IMR-90 (cell line): Measurements from ENCODE around the gene HYOU1. TPM values are rescaled to one million over a fixed set of nuclear protein-coding genes. Genes with fewer than 3 reads are reported as not detected.

Experiments used
- ATAC-seq: fragments of 200-7000 bp; cut with Tn5 transposase; 2 replicates; pipeline ENCODE4 v1.9.1; 2020; ENCODE audit warnings: low read depth, mild to moderate bottlenecking, moderate library complexity
- BruUV-seq: library from RNA; stranded (reverse); fragments of 400-500 nt; replicated peaks from 2 replicates; lab custom pipeline; 2021; lab: Mats Ljungman, UMichigan
- CTCF ChIA-PET: fragments of 300-600 bp; formaldehyde crosslinking; extraction: SDS; loops from one replicate; lab custom pipeline; 2021; ENCODE audit warnings: antibody characterized with exemption; lab: Yijun Ruan, JAX
- POLR2A ChIA-PET: fragments of 300-600 bp; sonication (Branson Sonifier 250); formaldehyde crosslinking; loops from one replicate; lab custom pipeline; 2022; ENCODE audit warnings: antibody characterized with exemption; ENCODE audit not compliant: unreplicated experiment; lab: Charles Lee
- DNase-seq: peaks from one replicate; pipeline ENCODE4 v3.0.0; 2013
- H2AFZ ChIP-seq: replicated peaks from 2 replicates; pipeline ENCODE3; 2013; ENCODE audit warnings: low read length, mild to moderate bottlenecking; ENCODE audit not compliant: poor library complexity
- H2AK5ac ChIP-seq: 2 replicates; pipeline ENCODE4 v1.6.1; 2013; ENCODE audit warnings: low read depth, low read length, inconsistent platforms
- H2AK9ac ChIP-seq: replicated peaks from 2 replicates; pipeline ENCODE3; 2013; ENCODE audit warnings: mild to moderate bottlenecking, low read depth, low read length, moderate library complexity; ENCODE audit not compliant: poor library complexity
- H2BK120ac ChIP-seq: 2 replicates; pipeline ENCODE4 v1.6.1; 2013; ENCODE audit warnings: low read depth, low read length, inconsistent platforms
- H2BK15ac ChIP-seq: 3 replicates; pipeline ENCODE4 v1.6.1; 2013; ENCODE audit warnings: low read depth, low read length, inconsistent platforms
- H2BK20ac ChIP-seq: 2 replicates; pipeline ENCODE4 v1.6.1; 2013; ENCODE audit warnings: low read depth, mild to moderate bottlenecking, inconsistent platforms, low read length, moderate library complexity
- H2BK5ac ChIP-seq: 2 replicates; pipeline ENCODE4 v1.6.1; 2013; ENCODE audit warnings: mild to moderate bottlenecking, low read depth, low read length, inconsistent platforms; ENCODE audit not compliant: poor library complexity, severe bottlenecking
- H3K14ac ChIP-seq: replicated peaks from 2 replicates; pipeline ENCODE4 v1.6.1; 2013; ENCODE audit warnings: low read depth, low read length, inconsistent platforms
- H3K18ac ChIP-seq: 2 replicates; pipeline ENCODE4 v1.6.1; 2013; ENCODE audit warnings: low read depth, low read length, control low read depth
- H3K23ac ChIP-seq: 2 replicates; pipeline ENCODE4 v1.6.1; 2013; ENCODE audit warnings: low read depth, low read length, inconsistent platforms
- H3K27ac ChIP-seq: 2 replicates; pipeline ENCODE4 v1.5.1; 2013; ENCODE audit warnings: mild to moderate bottlenecking, control low read depth, low read length; ENCODE audit not compliant: insufficient read depth
- H3K27me3 ChIP-seq: 2 replicates; pipeline ENCODE4 v1.6.1; 2013; ENCODE audit warnings: low read length; ENCODE audit not compliant: control insufficient read depth, insufficient read depth
- H3K36me3 ChIP-seq: 2 replicates; pipeline ENCODE4 v1.6.1; 2013; ENCODE audit warnings: low read length, mixed read lengths; ENCODE audit not compliant: control insufficient read depth, insufficient read depth
- H3K4ac ChIP-seq: 2 replicates; pipeline ENCODE4 v1.6.1; 2013; ENCODE audit warnings: low read depth, low read length, inconsistent platforms
- H3K4me1 ChIP-seq: 2 replicates; pipeline ENCODE4 v1.6.1; 2013; ENCODE audit warnings: low read length, mixed read lengths; ENCODE audit not compliant: control insufficient read depth, insufficient read depth
- H3K4me2 ChIP-seq: 2 replicates; pipeline ENCODE4 v1.6.1; 2013; ENCODE audit warnings: low read depth, mild to moderate bottlenecking, control low read depth, low read length, moderate library complexity
- H3K4me3 ChIP-seq: 2 replicates; pipeline ENCODE4 v1.5.1; 2013; ENCODE audit warnings: low read depth, mild to moderate bottlenecking, control low read depth, low read length, moderate library complexity; ENCODE audit not compliant: insufficient read depth
- H3K56ac ChIP-seq: 2 replicates; pipeline ENCODE4 v1.6.1; 2013; ENCODE audit warnings: low read length, inconsistent platforms; ENCODE audit not compliant: insufficient read depth; ENCODE audit errors: extremely low read depth
- H3K79me1 ChIP-seq, 2 experiments: 2 replicates each; pipeline ENCODE4 v1.6.1; 2013; ENCODE audit warnings: low read length in 2 of 2, inconsistent platforms in 1 of 2, low read depth in 1 of 2
- H3K9ac ChIP-seq: 2 replicates; pipeline ENCODE4 v1.6.1; 2013; ENCODE audit warnings: low read depth, low read length, control low read depth
- H3K9me1 ChIP-seq: 2 replicates; pipeline ENCODE4 v1.6.1; 2013; ENCODE audit warnings: low read length, inconsistent platforms; ENCODE audit not compliant: insufficient read depth
- H3K9me3 ChIP-seq: 2 replicates; pipeline ENCODE4 v1.6.1; 2013; ENCODE audit warnings: low read length; ENCODE audit not compliant: control insufficient read depth, insufficient read depth
- H4K20me1 ChIP-seq: 2 replicates; pipeline ENCODE4 v1.6.1; 2013; ENCODE audit warnings: low read length, inconsistent platforms; ENCODE audit not compliant: insufficient read depth
- H4K5ac ChIP-seq: 2 replicates; pipeline ENCODE4 v1.6.1; 2013; ENCODE audit warnings: mild to moderate bottlenecking, low read depth, low read length, control low read depth
- H4K8ac ChIP-seq, 2 experiments: 2 replicates each; pipeline ENCODE4 v1.6.1; 2013; ENCODE audit warnings: low read depth in 2 of 2, low read length in 2 of 2, control low read depth in 1 of 2, inconsistent platforms in 1 of 2
- H4K91ac ChIP-seq: 2 replicates; pipeline ENCODE4 v1.6.1; 2013; ENCODE audit warnings: low read depth, low read length, inconsistent platforms; ENCODE audit not compliant: insufficient read depth
- ELK1 ChIP-seq: fragments of 150-350 bp; IDR thresholded peaks from 2 replicates; pipeline ENCODE4 v1.6.1; 2016; ENCODE audit warnings: low read depth, mild to moderate bottlenecking, low read length, moderate library complexity, borderline replicate concordance
- FOS ChIP-seq: fragments of 150-350 bp; IDR thresholded peaks from 2 replicates; pipeline ENCODE4 v1.6.1; 2016; ENCODE audit warnings: low read depth, low read length
- MAFK ChIP-seq: IDR thresholded peaks from 2 replicates; pipeline ENCODE4 v1.6.1; 2012; ENCODE audit warnings: low read depth, low read length, improper control_type of control experiment
- MXI1 ChIP-seq: IDR thresholded peaks from 2 replicates; pipeline ENCODE4 v1.6.1; 2012; ENCODE audit warnings: low read depth, mild to moderate bottlenecking, low read length, moderate library complexity, borderline replicate concordance
- RAD21 ChIP-seq: IDR thresholded peaks from 2 replicates; pipeline ENCODE4 v1.6.1; 2012; ENCODE audit warnings: low read length, improper control_type of control experiment
- SMC3 ChIP-seq: fragments of 150-350 bp; IDR thresholded peaks from 2 replicates; pipeline ENCODE4 v1.6.1; 2016; ENCODE audit warnings: low read depth, mild to moderate bottlenecking, antibody characterized with exemption, low read length, moderate library complexity
- WGBS, 2 experiments: methylation state at CpG; one replicate each; pipeline versions ENCODE4 v1.1.5 to v1.1.7; 2013; ENCODE audit warnings: missing lambda C conversion rate in 2 of 2; ENCODE audit not compliant: insufficient read length in 1 of 2; ENCODE audit errors: extremely low coverage in 2 of 2; 5-methylcytosine and 5-hydroxymethylcytosine counted together
- dilution Hi-C: fragments of 300-500 bp; cut with HindIII; formaldehyde crosslinking; loops from one replicate; pipeline ENCODE4 v1.14.3; 2018; ENCODE audit warnings: low sequenced_read_pairs; ENCODE audit not compliant: unreplicated experiment
- in situ Hi-C: fragments of 300-500 bp; cut with MboI; formaldehyde crosslinking; loops from 3 replicates; pipeline ENCODE4 v1.14.3; 2019; ENCODE audit warnings: low sequenced_read_pairs, inconsistent platforms, mixed read lengths
- intact Hi-C: fragments of 100-400 bp; cut with micrococcal nuclease; formaldehyde crosslinking; loops from 2 replicates; pipeline ENCODE4 v1.10.0; 2022
- polyA plus RNA-seq, 3 experiments: library from polyadenylated mRNA; depleted of rRNA; stranded (reverse); fragments of >200 nt; gene quantifications; 2 replicates each; pipeline ENCODE4 v1.2.3, GENCODE V29; 2012; ENCODE audit warnings: low replicate concordance in 1 of 3
- total RNA-seq: library from RNA; depleted of rRNA; stranded (reverse); fragments of >200 nt; gene quantifications from 2 replicates; pipeline ENCODE4 v1.2.3, GENCODE V29; 2012

HYOU1 gene
- total and polyA plus RNA-seq, 2 of the 4 experiments (the other 2 are of a cell fraction) = 117 to 181 TPM

GRCh38 chr11:119030329-119031047 is 26.5 kb downstream of the HYOU1 start, which contains the start of gene SLC37A4 (continued):
- no peak for TF ChIP-seq ELK1
- no peak for TF ChIP-seq FOS

- ChIA-PET POLR2A (no interaction called here), CTCF (no interaction called here)
- peaks cover 8% of the 10 kb centered on the region for H3K36me3 ChIP-seq
- DNase-seq (no peak), ATAC-seq (no peak)
- no peak overlapping the region for H2BK15ac ChIP-seq
- no peaks in the 10 kb centered on the region for H3K9me3 ChIP-seq
- no peak overlapping the region for H2BK5ac ChIP-seq
- H3K4me2 ChIP-seq = peak overlapping the region; percentile 76
- intact Hi-C loops (no loop called here), dilution Hi-C loops (no loop called here), in situ Hi-C loops (no loop called here)
- H3K4me3 ChIP-seq = peak overlapping the region; percentile 65
- H4K91ac ChIP-seq = no peak overlapping the region
- 0% methylated on average over 2 of the region's 13 CpGs; no CpG with 5 or more reads in 1 of the 2 experiments for WGBS, 2 experiments
- H3K9ac ChIP-seq = peak overlapping the region; percentile 47
- no TSS peak for BruUV-seq
- H2AFZ ChIP-seq = peak overlapping the region; percentile 99
- no peaks in the 10 kb centered on the region for H3K27me3 ChIP-seq
- H3K23ac ChIP-seq = peak overlapping the region; percentile 51; the same call in 1 of the 2 replicates
- peak overlapping the region in 1 of 2 experiments; percentile 18; a peak in 1 of 4 replicates for H4K8ac ChIP-seq
- H3K18ac ChIP-seq = no peak overlapping the region
- H3K9me1 ChIP-seq = no peaks in the 10 kb centered on the region; the same call in 1 of the 2 replicates
- no peak overlapping the region; the same call in 1 of the 2 replicates for H3K27ac ChIP-seq
- no peak overlapping the region for H4K5ac ChIP-seq
- no peak overlapping the region for H3K56ac ChIP-seq
- no peak overlapping the region; the same call in 1 of the 2 replicates for H3K4ac ChIP-seq
- H2AK5ac ChIP-seq = no peak overlapping the region
- peaks cover 4 to 21% of the 10 kb centered on the region in 2 experiments; a peak in 3 of 4 replicates for H3K79me1 ChIP-seq
- H2AK9ac ChIP-seq = peak overlapping the region; percentile 77
- no peaks in the 10 kb centered on the region; the same call in 1 of the 2 replicates for H4K20me1 ChIP-seq
- no peak overlapping the region for H2BK20ac ChIP-seq
- H3K4me1 ChIP-seq = no peaks in the 10 kb centered on the region
- H2BK120ac ChIP-seq = no peak overlapping the region
- peak overlapping the region; percentile 15; the same call in 1 of the 2 replicates for H3K14ac ChIP-seq
- TF ChIP-seq SMC3 (no peak), RAD21 (no peak), MXI1 (no peak), MAFK (no peak)
These were observed 27.0 kb downstream of the HYOU1 start for GRCh38 chr11:119030029-119030328.
